HEK293 (cell line): Measurements from ENCODE around the gene ARMC7.

Experiments
- CTCF ChIA-PET: fragments of 350-600 bp; formaldehyde crosslinking; extraction: SDS; loops from one replicate; lab custom pipeline; 2021; ENCODE audit warnings: antibody characterized with exemption; lab: Yijun Ruan, JAX
- POLR2A ChIA-PET: fragments of 300-600 bp; formaldehyde crosslinking; extraction: SDS; loops from one replicate; lab custom pipeline; 2020; ENCODE audit warnings: antibody characterized with exemption, inconsistent platforms; lab: Yijun Ruan, JAX
- H3K27ac ChIP-seq: fragments of 200-500 bp; sonication (Bioruptor generic); 2 replicates; pipeline ENCODE4 v1.5.1; 2014; ENCODE audit warnings: low read depth, low read length, control low read depth, inconsistent platforms; ENCODE audit errors: extremely low read depth
- H3K36me3 ChIP-seq, 2 experiments: fragments of 200-500 bp in 1 of 2; sonication (Bioruptor generic) in 1 of 2; 1 replicate in 1 of 2; 2 replicates in 1 of 2; pipeline ENCODE4 v1.5.1; 2014 to 2017; ENCODE audit warnings: inconsistent platforms in 2 of 2, low read length in 2 of 2; ENCODE audit not compliant: control insufficient read depth in 2 of 2, insufficient read depth in 1 of 2
- H3K4me1 ChIP-seq: fragments of 200-500 bp; sonication (Bioruptor generic); 2 replicates; pipeline ENCODE4 v1.5.1; 2014; ENCODE audit warnings: mild to moderate bottlenecking, low read length, inconsistent platforms; ENCODE audit not compliant: control insufficient read depth, insufficient read depth
- H3K4me3 ChIP-seq: 2 replicates; pipeline ENCODE4 v1.5.1; 2011; ENCODE audit warnings: low read depth, mild to moderate bottlenecking, control low read depth, low read length, moderate library complexity
- H3K9me3 ChIP-seq: fragments of 200-500 bp; sonication (Bioruptor generic); 2 replicates; pipeline ENCODE4 v1.5.1; 2014; ENCODE audit warnings: low read depth, low read length, inconsistent platforms; ENCODE audit not compliant: control insufficient read depth, insufficient read depth
- BCL11B ChIP-seq: fragments of 450-650 bp; formaldehyde crosslinking; IDR thresholded peaks from 2 replicates; pipeline ENCODE4 v1.5.1; 2016; ENCODE audit warnings: low read depth, missing biosample characterization, missing genetic modification characterization
- BCL6B ChIP-seq: fragments of 450-650 bp; formaldehyde crosslinking; IDR thresholded peaks from 2 replicates; pipeline ENCODE4 v1.5.1; 2017; ENCODE audit warnings: missing biosample characterization, missing genetic modification characterization
- ELK4 ChIP-seq: IDR thresholded peaks from 2 replicates; pipeline ENCODE4 v1.6.1; 2011; ENCODE audit warnings: mild to moderate bottlenecking, low read depth, low read length, borderline replicate concordance
- HOXA7 ChIP-seq: sonication (generic); formaldehyde crosslinking; IDR thresholded peaks from 2 replicates; pipeline ENCODE4 v1.8.1; 2022; ENCODE audit warnings: missing genetic modification reagents, borderline replicate concordance
- IKZF3 ChIP-seq: fragments of 450-650 bp; IDR thresholded peaks from 2 replicates; pipeline ENCODE4 v1.5.0; 2018; ENCODE audit warnings: missing biosample characterization, mild to moderate bottlenecking, missing genetic modification characterization, moderate library complexity
- KLF9 ChIP-seq: fragments of 450-650 bp; formaldehyde crosslinking; IDR thresholded peaks from 2 replicates; pipeline ENCODE4 v1.5.1; 2016; ENCODE audit warnings: missing biosample characterization, missing genetic modification characterization, low read depth
- MZF1 ChIP-seq: fragments of 450-650 bp; formaldehyde crosslinking; IDR thresholded peaks from 2 replicates; pipeline ENCODE4 v1.5.1; 2017; ENCODE audit warnings: missing biosample characterization, missing genetic modification characterization, borderline replicate concordance
- PRDM10 ChIP-seq: fragments of 450-650 bp; formaldehyde crosslinking; IDR thresholded peaks from 2 replicates; pipeline ENCODE4 v1.5.1; 2016; ENCODE audit warnings: missing biosample characterization, missing genetic modification characterization
- YY2 ChIP-seq: fragments of 450-650 bp; formaldehyde crosslinking; IDR thresholded peaks from 2 replicates; pipeline ENCODE4 v1.5.1; 2016; ENCODE audit warnings: missing biosample characterization, missing genetic modification characterization
- ZFP69B ChIP-seq: fragments of 450-650 bp; formaldehyde crosslinking; IDR thresholded peaks from 2 replicates; pipeline ENCODE4 v1.5.1; 2016; ENCODE audit warnings: missing biosample characterization, missing genetic modification characterization
- ZNF2 ChIP-seq: fragments of 450-650 bp; formaldehyde crosslinking; IDR thresholded peaks from 2 replicates; pipeline ENCODE4 v1.5.1; 2016; ENCODE audit warnings: missing biosample characterization, missing genetic modification characterization
- ZNF501 ChIP-seq: fragments of 450-650 bp; formaldehyde crosslinking; IDR thresholded peaks from 2 replicates; pipeline ENCODE4 v1.5.1; 2016; ENCODE audit warnings: missing biosample characterization, missing genetic modification characterization
- ZNF514 ChIP-seq: fragments of 450-650 bp; formaldehyde crosslinking; IDR thresholded peaks from 2 replicates; pipeline ENCODE4 v1.5.1; 2016; ENCODE audit warnings: missing biosample characterization, missing genetic modification characterization
- ZNF530 ChIP-seq: fragments of 450-650 bp; formaldehyde crosslinking; IDR thresholded peaks from 2 replicates; pipeline ENCODE4 v1.5.1; 2016; ENCODE audit warnings: low read depth, missing biosample characterization, missing genetic modification characterization
- ZNF561 ChIP-seq: fragments of 450-650 bp; IDR thresholded peaks from 2 replicates; pipeline ENCODE4 v1.5.1; 2018; ENCODE audit warnings: missing biosample characterization, missing genetic modification characterization, borderline replicate concordance
- ZNF623 ChIP-seq: fragments of 450-650 bp; formaldehyde crosslinking; IDR thresholded peaks from 2 replicates; pipeline ENCODE4 v1.5.1; 2016; ENCODE audit warnings: missing biosample characterization, missing genetic modification characterization
- TF ChIP-seq, protein P1 (sequence below): fragments of 450-650 bp; formaldehyde crosslinking; IDR thresholded peaks from 2 replicates; pipeline ENCODE4; 2016; ENCODE audit warnings: missing biosample characterization, missing genetic modification characterization
- TF ChIP-seq, protein P2 (sequence below): fragments of 450-650 bp; formaldehyde crosslinking; IDR thresholded peaks from 2 replicates; pipeline ENCODE4 v1.5.1; 2016; ENCODE audit warnings: missing biosample characterization, missing genetic modification characterization, low read depth
- TF ChIP-seq, protein P3 (sequence below): fragments of 450-650 bp; formaldehyde crosslinking; IDR thresholded peaks from 2 replicates; pipeline ENCODE4 v1.5.1; 2016; ENCODE audit warnings: missing biosample characterization, missing genetic modification characterization
- TF ChIP-seq, protein P4 (sequence below): fragments of 450-650 bp; formaldehyde crosslinking; IDR thresholded peaks from 2 replicates; pipeline ENCODE4 v1.5.1; 2016; ENCODE audit warnings: missing biosample characterization, missing genetic modification characterization

Gene ARMC7

DNA sequence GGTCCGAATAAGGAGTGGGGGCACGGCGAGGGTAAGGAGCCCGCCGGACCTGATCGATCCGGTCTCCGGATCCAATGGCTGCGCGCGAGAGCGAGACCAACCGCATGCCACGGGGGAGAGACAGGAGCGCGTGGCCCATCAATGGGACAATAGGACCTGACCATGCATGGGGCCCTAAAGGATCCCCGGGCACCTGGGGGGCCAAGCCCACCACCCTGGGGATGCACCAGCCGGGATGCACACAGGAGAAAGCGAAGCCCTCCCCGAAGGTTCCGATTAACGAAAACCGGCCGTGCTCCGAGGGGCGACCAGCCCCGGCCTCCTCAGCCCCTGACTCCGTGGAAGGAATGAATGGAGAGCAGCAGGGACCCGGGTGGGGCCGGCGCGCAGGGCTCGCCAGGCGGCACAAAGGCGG lies 44.0 kb downstream of the ARMC7 start (continued):
- TF ChIP-seq PRDM10 (tag by site-specific recombination): peak; percentile 92

DNA sequence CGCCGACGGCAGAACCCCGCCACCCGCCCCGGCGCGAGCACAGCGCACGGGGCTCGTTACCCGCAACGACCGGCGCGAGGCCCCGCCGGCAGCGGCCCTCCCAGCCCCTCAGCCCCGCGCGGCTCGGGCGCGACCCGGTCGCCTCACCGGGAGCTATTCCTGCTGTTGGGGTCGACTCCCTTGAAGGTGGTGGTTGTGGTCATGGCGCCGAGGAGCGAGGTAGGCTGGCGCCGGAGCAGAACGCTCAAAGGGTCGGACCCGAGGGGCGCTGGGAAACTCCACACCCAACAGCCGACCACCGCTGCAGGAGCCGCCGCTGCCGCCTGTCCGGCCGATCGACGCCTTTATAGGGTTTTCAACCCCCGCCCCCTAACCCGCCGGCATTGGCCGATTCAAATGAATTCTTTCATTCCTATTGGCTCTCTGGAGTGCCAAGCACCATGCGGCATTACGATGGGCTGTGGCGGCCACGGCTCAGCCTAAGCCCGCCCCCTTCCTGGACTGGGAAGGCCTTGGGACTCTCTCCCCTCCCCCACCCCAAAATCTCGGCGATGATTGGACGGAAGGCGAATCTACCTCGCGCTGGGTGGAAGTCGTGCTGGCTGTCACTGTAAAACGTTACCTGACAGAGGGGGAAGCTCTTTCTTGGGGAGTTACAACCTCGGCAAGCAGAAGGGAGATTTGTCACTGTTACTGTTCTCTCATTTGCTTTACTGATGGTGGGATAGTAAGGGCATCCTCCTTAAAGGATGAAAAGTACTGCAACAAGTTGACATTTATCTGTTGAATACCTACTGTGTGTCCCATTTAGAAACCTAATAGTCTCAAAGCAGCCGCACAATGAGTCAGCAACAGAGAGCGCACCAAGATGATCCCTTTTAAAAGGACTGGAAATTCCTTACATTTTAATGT lies 44.7 kb downstream of the ARMC7 start, which contains the start of gene JPT1:
Gene JPT1, minus strand, starts transcription at position 318 of the 912 bp plus-strand sequence. Its CDS starts 115 bp downstream, at position 203.
- Histone ChIP-seq H3K4me3 (peak within 1 kb of the TSS; percentile 90), H3K9me3 (no peaks in the 10 kb centered on the region), H3K36me3 (peaks cover 12 to 13% of the 10 kb centered on the region in 2 experiments; a peak in 2 of 3 replicates), H3K27ac (peak within 1 kb of the TSS; percentile 92), H3K4me1 (peaks cover 9% of the 10 kb centered on the region; the same call in 1 of the 2 replicates)
- ChIA-PET CTCF (interaction anchor here (0.6 to 1.9 kb wide), 5 partner anchors 20 to 40 kb away, joined by 3 to 11 read pairs (median 3); no protein-coding TSS in a partner anchor), POLR2A (interaction anchor here (0.5 to 2.1 kb wide), 40 partner anchors 8 to 313 kb away, joined by 3 to 39 read pairs (median 4); partner anchors contain the start of genes CDR2L, FDXR, MRPL58 and NT5C)
- TF ChIP-seq, protein P1, sequence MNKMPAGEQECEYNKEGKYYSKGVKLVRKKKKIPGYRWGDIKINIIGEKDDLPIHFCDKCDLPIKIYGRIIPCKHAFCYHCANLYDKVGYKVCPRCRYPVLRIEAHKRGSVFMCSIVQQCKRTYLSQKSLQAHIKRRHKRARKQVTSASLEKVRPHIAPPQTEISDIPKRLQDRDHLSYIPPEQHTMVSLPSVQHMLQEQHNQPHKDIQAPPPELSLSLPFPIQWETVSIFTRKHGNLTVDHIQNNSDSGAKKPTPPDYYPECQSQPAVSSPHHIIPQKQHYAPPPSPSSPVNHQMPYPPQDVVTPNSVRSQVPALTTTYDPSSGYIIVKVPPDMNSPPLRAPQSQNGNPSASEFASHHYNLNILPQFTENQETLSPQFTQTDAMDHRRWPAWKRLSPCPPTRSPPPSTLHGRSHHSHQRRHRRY (tag by site-specific recombination): no peak
- TF ChIP-seq ZNF2 (tag by site-specific recombination): peak; percentile 24; the same call in 1 of the 2 replicates
- TF ChIP-seq, protein P2, sequence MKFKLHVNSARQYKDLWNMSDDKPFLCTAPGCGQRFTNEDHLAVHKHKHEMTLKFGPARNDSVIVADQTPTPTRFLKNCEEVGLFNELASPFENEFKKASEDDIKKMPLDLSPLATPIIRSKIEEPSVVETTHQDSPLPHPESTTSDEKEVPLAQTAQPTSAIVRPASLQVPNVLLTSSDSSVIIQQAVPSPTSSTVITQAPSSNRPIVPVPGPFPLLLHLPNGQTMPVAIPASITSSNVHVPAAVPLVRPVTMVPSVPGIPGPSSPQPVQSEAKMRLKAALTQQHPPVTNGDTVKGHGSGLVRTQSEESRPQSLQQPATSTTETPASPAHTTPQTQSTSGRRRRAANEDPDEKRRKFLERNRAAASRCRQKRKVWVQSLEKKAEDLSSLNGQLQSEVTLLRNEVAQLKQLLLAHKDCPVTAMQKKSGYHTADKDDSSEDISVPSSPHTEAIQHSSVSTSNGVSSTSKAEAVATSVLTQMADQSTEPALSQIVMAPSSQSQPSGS (tag by site-specific recombination): no peak
- TF ChIP-seq BCL6B (tag by site-specific recombination): no peak
- TF ChIP-seq, protein P3, sequence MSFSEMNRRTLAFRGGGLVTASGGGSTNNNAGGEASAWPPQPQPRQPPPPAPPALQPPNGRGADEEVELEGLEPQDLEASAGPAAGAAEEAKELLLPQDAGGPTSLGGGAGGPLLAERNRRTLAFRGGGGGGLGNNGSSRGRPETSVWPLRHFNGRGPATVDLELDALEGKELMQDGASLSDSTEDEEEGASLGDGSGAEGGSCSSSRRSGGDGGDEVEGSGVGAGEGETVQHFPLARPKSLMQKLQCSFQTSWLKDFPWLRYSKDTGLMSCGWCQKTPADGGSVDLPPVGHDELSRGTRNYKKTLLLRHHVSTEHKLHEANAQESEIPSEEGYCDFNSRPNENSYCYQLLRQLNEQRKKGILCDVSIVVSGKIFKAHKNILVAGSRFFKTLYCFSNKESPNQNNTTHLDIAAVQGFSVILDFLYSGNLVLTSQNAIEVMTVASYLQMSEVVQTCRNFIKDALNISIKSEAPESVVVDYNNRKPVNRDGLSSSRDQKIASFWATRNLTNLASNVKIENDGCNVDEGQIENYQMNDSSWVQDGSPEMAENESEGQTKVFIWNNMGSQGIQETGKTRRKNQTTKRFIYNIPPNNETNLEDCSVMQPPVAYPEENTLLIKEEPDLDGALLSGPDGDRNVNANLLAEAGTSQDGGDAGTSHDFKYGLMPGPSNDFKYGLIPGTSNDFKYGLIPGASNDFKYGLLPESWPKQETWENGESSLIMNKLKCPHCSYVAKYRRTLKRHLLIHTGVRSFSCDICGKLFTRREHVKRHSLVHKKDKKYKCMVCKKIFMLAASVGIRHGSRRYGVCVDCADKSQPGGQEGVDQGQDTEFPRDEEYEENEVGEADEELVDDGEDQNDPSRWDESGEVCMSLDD: 0 out of 2 replicates have a peak, but pooled peaks have one; percentile 17
- peak; percentile 51; the same call in 1 of the 2 replicates for TF ChIP-seq IKZF3 (tag by site-specific recombination)
- TF ChIP-seq, protein P4, sequence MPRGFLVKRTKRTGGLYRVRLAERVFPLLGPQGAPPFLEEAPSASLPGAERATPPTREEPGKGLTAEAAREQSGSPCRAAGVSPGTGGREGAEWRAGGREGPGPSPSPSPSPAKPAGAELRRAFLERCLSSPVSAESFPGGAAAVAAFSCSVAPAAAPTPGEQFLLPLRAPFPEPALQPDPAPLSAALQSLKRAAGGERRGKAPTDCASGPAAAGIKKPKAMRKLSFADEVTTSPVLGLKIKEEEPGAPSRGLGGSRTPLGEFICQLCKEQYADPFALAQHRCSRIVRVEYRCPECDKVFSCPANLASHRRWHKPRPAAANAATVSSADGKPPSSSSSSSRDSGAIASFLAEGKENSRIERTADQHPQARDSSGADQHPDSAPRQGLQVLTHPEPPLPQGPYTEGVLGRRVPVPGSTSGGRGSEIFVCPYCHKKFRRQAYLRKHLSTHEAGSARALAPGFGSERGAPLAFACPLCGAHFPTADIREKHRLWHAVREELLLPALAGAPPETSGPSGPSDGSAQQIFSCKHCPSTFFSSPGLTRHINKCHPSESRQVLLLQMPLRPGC (tag by site-specific recombination): no peak
- TF ChIP-seq KLF9 (tag by site-specific recombination): 0 out of 2 replicates have a peak, but pooled peaks have one; percentile 22
- no peak for TF ChIP-seq HOXA7 (CRISPR knock-in tag)
- TF ChIP-seq ZNF514 (tag by site-specific recombination): no peak
- peak; percentile 25; the same call in 1 of the 2 replicates for TF ChIP-seq ZNF501 (tag by site-specific recombination)
- TF ChIP-seq ZNF561: no peak
- TF ChIP-seq ELK4: no peak
- TF ChIP-seq ZFP69B (tag by site-specific recombination): no peak
- TF ChIP-seq MZF1 (tag by site-specific recombination): peak; percentile 78
- TF ChIP-seq YY2 (tag by site-specific recombination): 0 out of 2 replicates have a peak, but pooled peaks have one; percentile 13
- peak; percentile 40; the same call in 1 of the 2 replicates for TF ChIP-seq BCL11B
- no peak for TF ChIP-seq ZNF530
- TF ChIP-seq ZNF623 (tag by site-specific recombination): no peak
